Kidney tubule cell (primary cell): ENCODE measurements around the gene FCGR3B.
A peak's percentile ranks its signal among the peaks of the same experiment; 100 is the strongest.
"Not testable (repeated sequence)": the region's sequence is repeated elsewhere in the genome, so short reads cannot be mapped to it uniquely, and the experiment has no call there.

ENCODE experiments used
- DNase-seq: peaks from one replicate; pipeline ENCODE4 v3.0.0-alpha.2; 2018; ENCODE audit warnings: low spot score

Gene FCGR3B

GRCh38 chr1:161638251-161638993 lies 7.4 kb upstream of the FCGR3B start:
- not testable (repeated sequence) for DNase-seq

DNA sequence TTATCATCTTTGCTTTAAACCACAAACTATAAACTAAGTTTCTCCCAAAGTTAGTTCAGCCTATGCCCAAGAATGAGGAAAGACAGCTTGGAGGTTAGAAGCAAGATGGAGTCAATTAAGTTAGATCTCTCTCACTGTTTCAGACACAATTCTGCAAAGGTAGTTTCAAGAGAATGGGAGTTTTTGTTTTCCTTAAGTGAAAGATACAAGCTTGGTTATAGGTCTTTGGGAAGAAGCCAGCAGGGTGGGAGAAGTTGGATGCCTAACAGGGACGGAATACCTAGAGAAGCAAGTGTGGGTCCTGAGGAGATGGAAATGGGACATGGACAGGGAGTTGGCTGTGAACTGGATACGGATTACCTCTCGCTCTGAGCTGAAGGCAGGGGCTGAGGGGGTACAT lies 6.0 kb upstream of the FCGR3B start:
- not testable (repeated sequence) for DNase-seq

- DNase-seq, result not testable (repeated sequence)
These were observed 5.3 kb upstream of the FCGR3B start for GRCh38 chr1:161636189-161636782.

GRCh38 chr1:161634993-161635392 lies 4.0 kb upstream of the FCGR3B start:
- not testable (repeated sequence) for DNase-seq

GRCh38 chr1:161630128-161630742 lies 741 bp downstream of the FCGR3B start:
- DNase-seq, result not testable (repeated sequence)

DNA sequence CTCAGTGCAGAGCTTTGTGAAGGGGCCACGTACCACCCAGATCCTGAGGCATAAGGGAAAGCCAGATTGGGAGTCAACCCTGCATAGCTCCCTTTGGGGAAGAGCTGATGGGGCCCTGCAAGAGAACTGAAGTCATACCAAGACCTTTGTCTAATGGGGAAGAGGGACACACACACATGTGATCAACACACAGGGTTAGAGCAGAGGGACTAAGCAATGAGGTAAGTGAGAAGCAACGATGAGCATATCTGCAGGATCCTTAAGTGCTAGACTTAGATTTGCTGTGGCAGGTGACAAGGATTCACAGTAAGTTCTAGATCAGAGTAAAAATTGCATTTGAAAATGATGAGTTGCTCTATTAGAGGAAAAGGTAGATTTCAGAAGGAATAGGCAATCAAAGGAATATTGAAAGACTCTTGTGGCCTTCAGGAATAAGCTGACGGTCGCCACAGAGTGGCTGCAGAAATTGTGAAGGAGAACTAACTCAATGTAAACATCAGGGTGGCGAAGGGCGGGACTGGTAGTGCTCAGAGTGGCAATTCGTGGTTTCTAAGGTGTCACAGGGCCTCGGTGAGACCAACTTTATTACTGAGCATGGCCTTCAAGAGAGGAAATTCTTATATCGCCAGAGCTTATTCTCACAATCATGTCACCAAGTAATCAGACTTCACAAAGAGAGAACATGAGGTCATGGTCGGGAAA lies 4.4 kb downstream of the FCGR3B start:
- not testable (repeated sequence) for DNase-seq

DNA sequence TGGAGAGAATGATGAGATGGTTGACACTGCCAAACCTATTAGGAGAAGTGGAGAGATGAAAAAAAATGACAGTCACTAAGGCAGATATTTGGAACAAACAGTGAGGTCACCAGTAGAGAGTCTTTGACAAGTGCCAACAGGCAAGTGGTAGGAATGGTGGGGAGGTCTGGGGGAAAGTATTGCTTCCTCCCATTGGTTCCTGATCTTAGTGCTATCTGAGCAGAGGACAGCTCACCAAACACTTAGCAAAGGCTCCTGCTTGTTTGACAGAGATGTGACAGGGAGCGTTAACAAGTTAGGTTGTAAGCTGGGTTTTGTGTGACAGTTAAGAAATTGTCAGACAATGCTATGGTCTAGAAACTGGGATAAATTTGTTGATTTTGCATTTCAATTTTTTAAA lies 6.4 kb downstream of the FCGR3B start:
- DNase-seq, result not testable (repeated sequence)

DNA sequence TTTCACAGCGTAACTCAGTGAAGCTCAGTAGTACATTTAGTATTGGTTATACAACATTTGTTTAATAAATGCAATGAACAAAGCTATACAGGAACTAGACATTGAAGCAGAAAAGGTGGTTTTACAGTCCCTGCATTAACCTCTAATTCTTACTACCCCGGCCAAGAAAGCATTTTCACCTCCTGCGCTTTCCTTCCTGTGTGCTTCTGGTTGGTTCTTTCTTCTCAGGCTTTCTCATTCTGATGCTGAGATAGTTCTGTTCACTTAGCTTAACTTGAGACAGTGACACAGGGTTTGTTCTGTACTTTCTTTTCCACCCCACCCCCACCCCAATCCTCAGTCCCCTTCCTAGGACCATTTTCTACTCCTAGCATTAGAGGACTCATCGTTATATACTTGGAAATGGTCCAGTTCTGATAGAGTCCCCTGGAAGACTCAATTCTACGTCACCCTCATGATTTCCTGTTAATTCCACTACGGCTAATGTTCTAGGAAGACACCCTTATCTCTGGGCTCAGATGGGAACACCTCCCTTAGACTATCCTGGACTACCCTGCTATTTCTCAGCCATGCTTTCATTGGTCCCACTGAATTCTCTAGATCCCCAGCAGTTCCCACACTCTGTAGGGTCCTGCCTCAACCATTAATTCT lies 7.5 kb downstream of the FCGR3B start:
- DNase-seq, result not testable (repeated sequence)

- peak; percentile 18 for DNase-seq
These were observed 8.9 kb downstream of the FCGR3B start for GRCh38 chr1:161622054-161622453.

GRCh38 chr1:161621181-161622000 lies 9.6 kb downstream of the FCGR3B start:
- DNase-seq, result peak; percentile 81

DNA sequence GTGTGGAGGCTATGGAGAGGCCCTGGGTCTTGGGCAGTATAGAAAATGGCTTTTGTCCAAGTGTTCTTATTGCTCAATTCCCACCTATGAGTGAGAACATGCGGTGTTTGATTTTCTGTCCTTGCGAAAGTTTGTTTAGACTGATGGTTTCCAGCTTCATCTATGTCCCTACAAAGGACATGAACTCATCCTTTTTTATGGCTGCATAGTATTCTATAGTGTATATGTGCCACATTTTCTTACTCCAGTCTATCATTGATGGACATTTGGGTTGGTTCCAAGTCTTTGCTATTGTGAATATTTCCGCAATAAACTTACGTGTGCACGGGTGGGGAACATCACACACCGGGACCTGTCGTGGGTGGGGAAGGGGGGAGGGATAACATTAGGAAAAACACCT lies 10.6 kb downstream of the FCGR3B start:
- not testable (repeated sequence) for DNase-seq

DNA sequence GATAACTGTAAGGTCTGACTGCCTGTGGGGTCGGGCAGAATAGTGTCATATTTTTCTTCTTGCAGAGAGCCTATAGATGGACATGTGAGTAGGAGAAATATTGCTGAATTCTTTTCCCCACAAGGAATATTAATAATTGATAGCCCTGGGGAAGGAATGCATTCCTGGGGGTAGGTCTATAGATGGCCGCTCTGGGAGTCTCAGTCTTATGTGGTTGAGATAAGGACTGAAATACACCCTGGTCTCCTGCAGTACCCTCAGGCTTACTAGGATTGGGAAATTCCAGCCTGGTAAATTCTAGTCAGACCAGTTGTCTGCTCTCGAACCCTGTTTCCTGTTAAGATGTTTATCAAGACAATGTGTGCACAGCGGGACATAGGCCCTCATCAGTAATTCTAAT lies 12.5 kb downstream of the FCGR3B start:
- not testable (repeated sequence) for DNase-seq

DNA sequence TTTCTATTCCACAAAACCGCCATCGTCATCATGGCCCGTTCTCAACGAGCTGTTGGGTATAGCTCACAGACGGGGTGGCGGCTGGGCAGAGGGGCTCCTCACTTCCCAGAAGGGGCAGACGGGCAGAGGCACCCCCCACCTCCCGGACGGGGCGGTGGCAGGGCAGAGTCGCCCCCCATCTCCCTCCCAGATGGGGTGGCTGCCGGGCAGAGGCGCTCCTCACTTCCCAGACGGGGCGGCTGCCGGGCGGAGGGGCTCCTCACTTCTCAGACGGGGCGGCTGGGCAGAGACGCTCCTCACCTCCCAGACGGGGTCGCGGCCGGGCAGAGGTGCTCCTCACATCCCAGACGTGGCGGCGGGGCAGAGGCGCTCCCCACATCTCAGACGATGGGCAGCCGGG lies 14.6 kb downstream of the FCGR3B start:
- DNase-seq, result not testable (repeated sequence)

- peak; percentile 16 for DNase-seq
These were observed 17.8 kb downstream of the FCGR3B start for GRCh38 chr1:161613142-161613514.

GRCh38 chr1:161612322-161613141 lies 18.4 kb downstream of the FCGR3B start:
- DNase-seq, result peak; percentile 99

GRCh38 chr1:161611866-161612321 lies 19.1 kb downstream of the FCGR3B start:
- peak; percentile 40 for DNase-seq

GRCh38 chr1:161610198-161610597 lies 20.8 kb downstream of the FCGR3B start:
- not testable (repeated sequence) for DNase-seq

DNA sequence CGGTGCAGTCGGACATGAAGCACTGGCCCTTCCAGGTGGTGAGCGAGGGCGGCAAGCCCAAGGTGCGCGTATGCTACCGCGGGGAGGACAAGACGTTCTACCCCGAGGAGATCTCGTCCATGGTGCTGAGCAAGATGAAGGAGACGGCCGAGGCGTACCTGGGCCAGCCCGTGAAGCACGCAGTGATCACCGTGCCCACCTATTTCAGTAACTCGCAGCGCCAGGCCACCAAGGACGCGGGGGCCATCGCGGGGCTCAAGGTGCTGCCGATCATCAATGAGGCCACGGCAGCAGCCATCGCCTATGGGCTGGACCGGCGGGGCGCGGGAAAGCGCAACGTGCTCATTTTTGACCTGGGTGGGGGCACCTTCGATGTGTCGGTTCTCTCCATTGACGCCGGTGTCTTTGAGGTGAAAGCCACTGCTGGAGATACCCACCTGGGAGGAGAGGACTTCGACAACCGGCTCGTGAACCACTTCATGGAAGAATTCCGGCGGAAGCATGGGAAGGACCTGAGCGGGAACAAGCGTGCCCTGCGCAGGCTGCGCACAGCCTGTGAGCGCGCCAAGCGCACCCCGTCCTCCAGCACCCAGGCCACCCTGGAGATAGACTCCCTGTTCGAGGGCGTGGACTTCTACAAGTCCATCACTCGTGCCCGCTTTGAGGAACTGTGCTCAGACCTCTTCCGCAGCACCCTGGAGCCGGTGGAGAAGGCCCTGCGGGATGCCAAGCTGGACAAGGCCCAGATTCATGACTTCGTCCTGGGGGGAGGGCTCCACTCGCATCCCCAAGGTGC lies 24.2 kb downstream of the FCGR3B start:
- DNase-seq, result not testable (repeated sequence)
